Mesothelial cell of epicardium (in vitro differentiated cells): ENCODE results near the gene NCKAP5. TPM values are rescaled to one million over a fixed set of nuclear protein-coding genes. Genes with fewer than 3 reads are reported as not detected.

Source experiments
- DNase-seq, 2 experiments: peaks; one replicate each; pipeline ENCODE4 v3.0.0; 2021; ENCODE audit warnings: low spot score in 2 of 2; ENCODE audit not compliant: unreplicated experiment in 2 of 2
- H3K27ac Mint-ChIP-seq: 2 replicates; pipeline ENCODE4 v1.8.0; 2021; ENCODE audit warnings: mixed read lengths
- H3K27me3 Mint-ChIP-seq: 2 replicates; pipeline ENCODE4 v1.8.0; 2021; ENCODE audit warnings: low read depth, mixed read lengths
- H3K36me3 Mint-ChIP-seq: 2 replicates; pipeline ENCODE4 v1.8.0; 2021; ENCODE audit warnings: mixed read lengths
- H3K4me1 Mint-ChIP-seq: 2 replicates; pipeline ENCODE4 v1.8.0; 2021; ENCODE audit warnings: mixed read lengths
- H3K4me3 Mint-ChIP-seq: 2 replicates; pipeline ENCODE4 v1.8.0; 2021; ENCODE audit warnings: mild to moderate bottlenecking, moderate library complexity, mixed read lengths
- H3K9me3 Mint-ChIP-seq: 2 replicates; pipeline ENCODE4 v1.8.0; 2021; ENCODE audit warnings: mixed read lengths
- CTCF ChIP-seq: fragments of 200-600 bp; sonication (generic); IDR thresholded peaks from one replicate; pipeline ENCODE4 v1.5.0; 2021; ENCODE audit warnings: antibody characterized with exemption; ENCODE audit not compliant: unreplicated experiment
- total RNA-seq: library from RNA; stranded (reverse); gene quantifications from 3 replicates; pipeline ENCODE4 v1.2.1, GENCODE V29; 2021

NCKAP5 gene
- total RNA-seq, 1 donor from 2014 or later = 2.1 TPM

- H3K27ac Mint-ChIP-seq = no peak overlapping the region
- H3K36me3 Mint-ChIP-seq = no peaks in the 10 kb centered on the region
- no peak for DNase-seq
- H3K27me3 Mint-ChIP-seq = peaks cover 25% of the 10 kb centered on the region
- no peak for TF ChIP-seq CTCF
- H3K9me3 Mint-ChIP-seq = no peaks in the 10 kb centered on the region
- H3K4me3 Mint-ChIP-seq = no peak overlapping the region
- no peaks in the 10 kb centered on the region for H3K4me1 Mint-ChIP-seq
These were observed 842.1 kb downstream of the NCKAP5 start for GRCh38 chr2:132726155-132726554.

GRCh38 chr2:132725748-132726147 lies 842.5 kb downstream of the NCKAP5 start:
- no peak for DNase-seq
- no peak for TF ChIP-seq CTCF
- H3K27me3 Mint-ChIP-seq = peaks cover 25% of the 10 kb centered on the region
- H3K9me3 Mint-ChIP-seq = no peaks in the 10 kb centered on the region
- no peak overlapping the region for H3K4me3 Mint-ChIP-seq
- no peak overlapping the region for H3K27ac Mint-ChIP-seq
- no peaks in the 10 kb centered on the region for H3K36me3 Mint-ChIP-seq
- no peaks in the 10 kb centered on the region for H3K4me1 Mint-ChIP-seq

- no peak overlapping the region for H3K27ac Mint-ChIP-seq
- peaks cover 25% of the 10 kb centered on the region for H3K27me3 Mint-ChIP-seq
- H3K4me1 Mint-ChIP-seq = no peaks in the 10 kb centered on the region
- no peaks in the 10 kb centered on the region for H3K36me3 Mint-ChIP-seq
- no peaks in the 10 kb centered on the region for H3K9me3 Mint-ChIP-seq
- H3K4me3 Mint-ChIP-seq = no peak overlapping the region
- TF ChIP-seq CTCF = no peak
- DNase-seq = no peak
These were observed 843.1 kb downstream of the NCKAP5 start for GRCh38 chr2:132725148-132725547.

GRCh38 chr2:132721938-132722337 lies 846.3 kb downstream of the NCKAP5 start:
- Mint-ChIP-seq H3K4me1 (no peaks in the 10 kb centered on the region), H3K27ac (no peak overlapping the region)

GRCh38 chr2:132720393-132720792 lies 847.9 kb downstream of the NCKAP5 start:
- no peak for DNase-seq
- no peaks in the 10 kb centered on the region for H3K36me3 Mint-ChIP-seq
- no peak for TF ChIP-seq CTCF
- H3K9me3 Mint-ChIP-seq = no peaks in the 10 kb centered on the region
- H3K4me3 Mint-ChIP-seq = no peak overlapping the region
- no peak overlapping the region for H3K27ac Mint-ChIP-seq
- no peaks in the 10 kb centered on the region for H3K4me1 Mint-ChIP-seq
- peaks cover 26% of the 10 kb centered on the region for H3K27me3 Mint-ChIP-seq

More at GRCh38 chr2:132721938-132722337, 846.3 kb downstream of the NCKAP5 start:
- no peak for DNase-seq
- H3K27me3 Mint-ChIP-seq = peaks cover 30% of the 10 kb centered on the region
- H3K36me3 Mint-ChIP-seq = no peaks in the 10 kb centered on the region
- H3K4me3 Mint-ChIP-seq = no peak overlapping the region
- no peaks in the 10 kb centered on the region for H3K9me3 Mint-ChIP-seq
- no peak for TF ChIP-seq CTCF

GRCh38 chr2:132719480-132719879 lies 848.8 kb downstream of the NCKAP5 start:
- Mint-ChIP-seq H3K9me3 (no peaks in the 10 kb centered on the region), H3K4me1 (no peaks in the 10 kb centered on the region), H3K27ac (no peak overlapping the region), H3K27me3 (peaks cover 30% of the 10 kb centered on the region), H3K36me3 (no peaks in the 10 kb centered on the region), H3K4me3 (no peak overlapping the region)
- DNase-seq = no peak
- TF ChIP-seq CTCF = no peak
